HG02798 (cell line): ENCODE measurements around the gene CFAP99.

ENCODE experiments used
- ATAC-seq: cut with Tn5 transposase; IDR thresholded peaks from one replicate; pipeline ENCODE4 v1.9.1; 2021; ENCODE audit warnings: mild to moderate bottlenecking; ENCODE audit not compliant: unreplicated experiment, poor library complexity

The CFAP99 gene

GRCh38 chr4:2443956-2444740 lies 25.4 kb downstream of the CFAP99 start:
- ATAC-seq = no peak

GRCh38 chr4:2445130-2445529 lies 26.4 kb downstream of the CFAP99 start:
- no peak for ATAC-seq

GRCh38 chr4:2445571-2445970 lies 26.8 kb downstream of the CFAP99 start:
- ATAC-seq = no peak

- ATAC-seq = no peak
These were observed 28.2 kb downstream of the CFAP99 start for GRCh38 chr4:2446656-2447564.

GRCh38 chr4:2448589-2448988 lies 29.8 kb downstream of the CFAP99 start:
- ATAC-seq = no peak

- ATAC-seq = no peak
These were observed 30.3 kb downstream of the CFAP99 start for GRCh38 chr4:2449051-2449450.

- ATAC-seq = no peak
These were observed 31.0 kb downstream of the CFAP99 start for GRCh38 chr4:2449511-2450392.

- ATAC-seq = no peak
These were observed 31.8 kb downstream of the CFAP99 start for GRCh38 chr4:2450394-2451035.

- no peak for ATAC-seq
These were observed 32.3 kb downstream of the CFAP99 start for GRCh38 chr4:2451036-2451520.

DNA sequence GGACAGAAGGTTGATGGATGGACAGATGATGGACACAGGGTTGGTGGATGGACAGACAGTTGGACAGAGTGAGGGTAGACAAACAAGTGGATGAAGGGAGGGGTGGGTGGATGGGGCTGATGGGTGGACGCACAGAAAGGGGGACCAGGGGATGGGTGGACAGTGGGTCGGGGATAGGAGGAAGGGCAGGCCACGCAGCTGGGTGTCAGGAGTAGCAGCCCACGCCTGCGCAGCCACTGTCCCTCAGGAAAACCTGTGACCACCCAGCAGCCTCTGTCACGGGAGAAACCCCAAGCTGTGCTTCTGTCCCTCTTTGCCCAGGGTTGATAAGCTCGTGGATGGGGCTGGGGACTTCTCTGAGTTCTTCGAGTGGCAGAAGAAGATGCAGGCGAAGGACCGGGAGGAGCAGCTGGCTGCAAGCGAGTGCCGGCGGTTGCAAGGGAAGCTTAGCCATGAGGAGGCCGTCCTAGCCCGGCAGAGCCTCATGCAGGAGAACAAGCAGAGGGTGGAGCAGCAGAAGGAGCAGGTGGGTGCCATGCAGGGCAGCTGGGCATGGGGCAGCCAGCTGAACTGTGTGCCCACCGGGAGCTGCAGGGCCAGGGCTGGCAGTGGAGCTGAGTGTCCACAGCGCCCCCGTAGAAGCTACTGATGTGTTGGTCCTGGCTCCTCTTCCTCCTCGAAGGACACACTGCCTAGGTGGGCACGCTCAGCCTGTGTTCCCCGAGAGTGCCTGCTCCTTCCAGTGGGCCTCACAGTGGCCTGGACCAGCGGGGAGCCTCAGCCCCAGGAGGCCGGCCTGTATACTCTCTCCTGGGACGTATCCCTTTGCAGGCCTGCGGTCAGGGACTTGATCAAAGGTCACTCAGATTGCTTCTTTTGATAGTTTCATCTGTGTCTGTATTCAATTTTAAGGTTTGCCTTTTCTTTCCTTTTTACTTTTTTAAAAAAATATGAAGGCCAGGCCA lies 33.3 kb downstream of the CFAP99 start:
- ATAC-seq = no peak

GRCh38 chr4:2457481-2458295 lies 38.9 kb downstream of the CFAP99 start:
- ATAC-seq = no peak

DNA sequence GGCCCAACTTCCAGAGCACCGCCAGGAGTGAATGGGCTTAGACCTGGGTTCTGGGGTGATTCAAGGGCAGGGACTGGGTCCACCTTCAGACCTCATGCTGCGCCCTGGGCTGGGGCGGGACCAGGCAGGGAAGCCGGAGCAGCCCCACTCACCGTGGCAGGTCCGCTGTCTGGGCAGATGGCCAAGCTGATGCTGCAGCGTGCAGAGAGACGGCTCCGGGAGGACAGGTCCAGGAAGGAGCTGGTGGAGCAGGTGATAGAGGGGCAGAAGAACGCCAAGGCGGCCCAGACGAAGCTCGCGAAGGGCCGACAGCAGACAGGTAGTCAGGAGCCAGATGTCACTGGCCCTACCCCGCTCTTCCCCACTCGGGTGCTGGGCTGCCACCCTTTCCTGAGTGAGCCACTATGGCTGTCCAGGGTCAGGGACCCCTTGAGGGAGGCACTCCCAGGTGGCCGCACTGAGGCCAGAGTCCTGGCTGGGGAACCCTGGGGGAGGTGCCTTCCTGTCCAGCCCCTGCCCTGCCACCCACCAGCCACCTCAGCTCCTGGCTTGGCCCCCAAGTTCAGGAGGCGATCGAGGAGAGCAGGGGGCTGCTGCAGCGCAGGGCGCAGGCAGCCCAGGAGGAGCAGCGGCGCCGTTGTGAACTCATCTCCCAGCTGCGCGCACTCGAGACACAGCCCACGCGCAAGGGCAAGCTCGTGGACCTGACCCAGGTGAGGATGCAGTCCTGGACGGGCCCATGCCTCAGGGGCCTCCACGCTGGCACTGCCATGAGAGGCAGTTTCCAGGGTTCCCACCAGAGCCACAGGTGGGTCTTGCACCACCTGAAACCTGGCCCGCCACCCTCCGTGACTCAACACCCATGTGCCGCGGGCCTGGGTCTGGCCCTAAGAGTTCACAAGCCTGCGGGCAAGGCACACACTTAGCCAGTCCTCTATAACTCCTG lies 40.1 kb downstream of the CFAP99 start:
- ATAC-seq = no peak

DNA sequence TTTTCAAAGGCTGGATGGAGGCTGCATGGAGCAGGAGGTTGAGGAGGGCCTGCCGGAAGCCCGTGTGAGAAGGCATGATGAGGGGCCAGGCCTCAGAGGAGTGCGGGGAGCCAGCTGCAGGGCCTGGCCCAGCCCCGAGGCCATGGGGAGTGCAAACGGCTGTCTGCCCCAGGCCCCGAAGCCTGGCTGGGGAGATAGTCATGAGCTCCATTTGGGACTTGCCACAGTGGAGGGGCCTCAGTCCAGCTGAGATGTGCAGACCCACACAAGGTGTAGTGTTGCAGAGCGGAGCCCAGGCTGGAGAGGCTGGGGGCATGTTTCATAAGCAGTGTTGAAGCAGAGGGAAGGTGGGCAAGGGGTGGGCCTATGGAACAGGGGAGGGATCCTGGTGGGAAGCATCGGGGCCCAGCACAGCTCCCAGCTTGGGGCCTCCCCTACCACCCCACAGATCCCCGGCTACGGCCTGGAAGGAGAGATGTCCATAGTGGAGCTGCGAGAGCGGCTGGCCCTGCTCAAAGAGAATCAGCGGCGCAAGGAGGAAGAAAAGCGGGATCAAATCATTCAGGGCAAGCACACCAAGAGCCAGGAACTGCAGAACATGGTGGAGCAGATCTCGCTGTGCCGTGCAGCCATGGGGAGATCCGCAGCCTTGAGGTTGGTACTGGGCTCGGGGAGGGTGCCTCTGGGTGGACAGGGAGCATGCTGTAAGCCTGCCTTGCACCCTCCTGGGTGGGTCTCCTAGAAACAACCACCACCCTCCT lies 41.0 kb downstream of the CFAP99 start:
- ATAC-seq = no peak

- ATAC-seq = no peak
These were observed 42.6 kb downstream of the CFAP99 start for GRCh38 chr4:2461246-2461960.

- ATAC-seq = peak; percentile 79
These were observed 43.6 kb downstream of the CFAP99 start for GRCh38 chr4:2462218-2462991.
